ENCODE measurements around the gene FAM184B. TPM values are rescaled to one million over a fixed set of nuclear protein-coding genes. Genes with fewer than 3 reads are reported as not detected.

Gene FAM184B
- total RNA-seq, 1 experiment from 2014 or later = 0.17 TPM

DNA sequence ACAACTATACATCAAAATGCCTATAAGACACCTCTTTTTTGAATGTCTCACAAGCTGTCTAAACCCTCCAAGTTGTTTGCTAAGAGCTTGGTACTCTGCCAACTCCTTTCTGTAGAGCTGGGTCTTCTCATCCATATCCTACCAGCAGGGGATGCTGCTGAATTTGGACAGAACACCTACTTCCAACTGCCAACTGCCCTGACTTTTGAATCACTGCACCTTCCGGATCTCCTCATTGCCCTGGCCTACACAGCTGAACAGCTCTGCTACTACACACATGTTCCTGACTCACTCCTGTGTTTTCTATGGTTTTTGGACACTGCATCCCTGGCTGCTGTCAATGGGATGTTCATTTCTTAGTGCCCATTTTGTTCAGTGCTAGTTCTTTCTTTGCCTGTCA, 18.7 kb downstream of the FAM184B start:
- ATAC-seq (0 out of 2 replicates have a peak, but pooled peaks have one; percentile 28), DNase-seq (ENCODE audit: low spot score) (no peak)
- Mint-ChIP-seq H3K9me3 (peaks cover 22% of the 10 kb centered on the region), H3K27ac (no peak overlapping the region), H3K27me3 (ENCODE audit: low read depth) (no peaks in the 10 kb centered on the region; the same call in 1 of the 2 replicates), H3K4me1 (peaks cover 14% of the 10 kb centered on the region), H3K36me3 (peaks cover 14% of the 10 kb centered on the region), H3K4me3 (no peak overlapping the region)
- ChIA-PET POLR2A (no interaction called here), CTCF (no interaction called here)
- no peak for TF ChIP-seq ZNF263 (CRISPR knock-in tag; IDR thresholded peaks at IDR 0.05; ENCODE audit: low read depth)
- TF ChIP-seq NFYB (CRISPR knock-in tag; conservative IDR thresholded peaks at IDR 0.05; ENCODE audit: low read depth) = no peak
- no peak for TF ChIP-seq SMAD4 (CRISPR knock-in tag; IDR thresholded peaks at IDR 0.05)
- TF ChIP-seq, protein P1, sequence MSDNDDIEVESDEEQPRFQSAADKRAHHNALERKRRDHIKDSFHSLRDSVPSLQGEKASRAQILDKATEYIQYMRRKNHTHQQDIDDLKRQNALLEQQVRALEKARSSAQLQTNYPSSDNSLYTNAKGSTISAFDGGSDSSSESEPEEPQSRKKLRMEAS (CRISPR knock-in tag; IDR thresholded peaks at IDR 0.05) = no peak
- TF ChIP-seq ZNF532 (CRISPR knock-in tag; IDR thresholded peaks at IDR 0.05; ENCODE audit: borderline replicate concordance) = no peak
- no peak for TF ChIP-seq TCF7 (CRISPR knock-in tag; IDR thresholded peaks at IDR 0.05; ENCODE audit: low read depth)
- no peak for TF ChIP-seq ERG (CRISPR knock-in tag; IDR thresholded peaks at IDR 0.05)
- no peak for TF ChIP-seq TEAD1 (CRISPR knock-in tag; IDR thresholded peaks at IDR 0.05)

GRCh38 chr4:17761062-17761461, 20.4 kb downstream of the FAM184B start:
- Mint-ChIP-seq H3K36me3 (peaks cover 5% of the 10 kb centered on the region), H3K4me1 (peaks cover 14% of the 10 kb centered on the region), H3K9me3 (peaks cover 13% of the 10 kb centered on the region), H3K4me3 (no peak overlapping the region), H3K27ac (no peak overlapping the region), H3K27me3 (ENCODE audit: low read depth) (no peaks in the 10 kb centered on the region; the same call in 1 of the 2 replicates)
- ATAC-seq = no peak
- ChIA-PET POLR2A (no interaction called here), CTCF (no interaction called here)
- no peak for TF ChIP-seq ZNF532 (CRISPR knock-in tag; IDR thresholded peaks at IDR 0.05; ENCODE audit: borderline replicate concordance)
- TF ChIP-seq SMAD4 (CRISPR knock-in tag; IDR thresholded peaks at IDR 0.05) = no peak
- no peak for TF ChIP-seq ZBTB21 (CRISPR knock-in tag; IDR thresholded peaks at IDR 0.05; ENCODE audit: borderline replicate concordance)
- no peak for TF ChIP-seq GRHL2 (CRISPR knock-in tag; IDR thresholded peaks at IDR 0.05; ENCODE audit: insufficient replicate concordance, severe bottlenecking)
- no peak for TF ChIP-seq TEAD1 (CRISPR knock-in tag; IDR thresholded peaks at IDR 0.05)
- TF ChIP-seq MYBL2 (CRISPR knock-in tag; IDR thresholded peaks at IDR 0.05) = no peak
- TF ChIP-seq, protein P2, sequence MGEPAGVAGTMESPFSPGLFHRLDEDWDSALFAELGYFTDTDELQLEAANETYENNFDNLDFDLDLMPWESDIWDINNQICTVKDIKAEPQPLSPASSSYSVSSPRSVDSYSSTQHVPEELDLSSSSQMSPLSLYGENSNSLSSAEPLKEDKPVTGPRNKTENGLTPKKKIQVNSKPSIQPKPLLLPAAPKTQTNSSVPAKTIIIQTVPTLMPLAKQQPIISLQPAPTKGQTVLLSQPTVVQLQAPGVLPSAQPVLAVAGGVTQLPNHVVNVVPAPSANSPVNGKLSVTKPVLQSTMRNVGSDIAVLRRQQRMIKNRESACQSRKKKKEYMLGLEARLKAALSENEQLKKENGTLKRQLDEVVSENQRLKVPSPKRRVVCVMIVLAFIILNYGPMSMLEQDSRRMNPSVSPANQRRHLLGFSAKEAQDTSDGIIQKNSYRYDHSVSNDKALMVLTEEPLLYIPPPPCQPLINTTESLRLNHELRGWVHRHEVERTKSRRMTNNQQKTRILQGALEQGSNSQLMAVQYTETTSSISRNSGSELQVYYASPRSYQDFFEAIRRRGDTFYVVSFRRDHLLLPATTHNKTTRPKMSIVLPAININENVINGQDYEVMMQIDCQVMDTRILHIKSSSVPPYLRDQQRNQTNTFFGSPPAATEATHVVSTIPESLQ (CRISPR knock-in tag; IDR thresholded peaks at IDR 0.05) = no peak
- TF ChIP-seq ZNF671 (CRISPR knock-in tag; IDR thresholded peaks at IDR 0.05) = no peak
- no peak for TF ChIP-seq NR2C2 (CRISPR knock-in tag; IDR thresholded peaks at IDR 0.05)
- DNase-seq (ENCODE audit: low spot score) = no peak

Data from WTC11 (cell line).